ENCODE measurements around the gene SORCS2. TPM values are rescaled to one million over a fixed set of nuclear protein-coding genes. Genes with fewer than 3 reads are reported as not detected.

SORCS2 gene
- total and polyA plus RNA-seq, 2 of the 4 experiments (the other 2 are of a cell fraction) = 0.36 to 0.62 TPM

GRCh38 chr4:7326693-7327340 is 134.5 kb downstream of the SORCS2 start:
- Histone ChIP-seq H2AK5ac (ENCODE audit: low read depth, low read length) (no peak overlapping the region), H3K27ac (ENCODE audit: insufficient read depth, low read length) (no peak overlapping the region), H4K20me1 (ENCODE audit: insufficient read depth, low read length) (no peaks in the 10 kb centered on the region), H3K79me1 (ENCODE audit: low read depth in 1 of 2, low read length in 2 of 2) (no peaks in the 10 kb centered on the region), H2BK15ac (ENCODE audit: low read depth, low read length) (no peak overlapping the region), H2AK9ac (replicated peaks; ENCODE audit: low read depth, low read length, poor library complexity) (no peak overlapping the region), H3K4me3 (ENCODE audit: insufficient read depth, low read depth, low read length) (no peak overlapping the region), H3K23ac (ENCODE audit: low read depth, low read length) (no peak overlapping the region), H3K9me1 (ENCODE audit: insufficient read depth, low read length) (no peaks in the 10 kb centered on the region), H2BK120ac (ENCODE audit: low read depth, low read length) (no peak overlapping the region), H4K5ac (ENCODE audit: low read depth, low read length) (no peak overlapping the region), H3K18ac (ENCODE audit: low read depth, low read length) (no peak overlapping the region), H3K4me1 (ENCODE audit: control insufficient read depth, insufficient read depth, low read length) (peaks cover 6% of the 10 kb centered on the region), H3K14ac (replicated peaks; ENCODE audit: low read depth, low read length) (no peak overlapping the region), H2BK20ac (ENCODE audit: low read depth, low read length) (no peak overlapping the region), H3K4ac (ENCODE audit: low read depth, low read length) (no peak overlapping the region), H3K4me2 (ENCODE audit: low read depth, low read length) (no peak overlapping the region), H3K36me3 (ENCODE audit: control insufficient read depth, insufficient read depth, low read length) (no peaks in the 10 kb centered on the region), H3K9me3 (ENCODE audit: control insufficient read depth, insufficient read depth, low read length) (no peaks in the 10 kb centered on the region), H3K56ac (ENCODE audit: extremely low read depth, insufficient read depth, low read length) (no peak overlapping the region), H3K9ac (ENCODE audit: low read depth, low read length) (no peak overlapping the region), H2BK5ac (ENCODE audit: low read depth, low read length, poor library complexity, severe bottlenecking) (no peak overlapping the region), H2AFZ (replicated peaks; ENCODE audit: low read length, poor library complexity) (no peak overlapping the region), H4K8ac (ENCODE audit: low read depth in 2 of 2, low read length in 2 of 2) (no peak overlapping the region), H4K91ac (ENCODE audit: insufficient read depth, low read depth, low read length) (no peak overlapping the region), H3K27me3 (ENCODE audit: control insufficient read depth, insufficient read depth, low read length) (peaks cover 17% of the 10 kb centered on the region)
- dilution Hi-C loops (cut with HindIII; ENCODE audit: low sequenced_read_pairs, unreplicated experiment) = no loop called here
- 77% methylated on average over 6 of the region's 20 CpGs; no CpG with 5 or more reads in 1 of the 2 experiments for WGBS, 2 experiments (ENCODE audit: extremely low coverage in 2 of 2, insufficient read length in 1 of 2)
- TF ChIP-seq NFE2L2 (IDR thresholded peaks at IDR 0.05; ENCODE audit: low read depth, low read length) (no peak), RFX5 (IDR thresholded peaks at IDR 0.05; ENCODE audit: low read depth, low read length) (no peak), MXI1 (IDR thresholded peaks at IDR 0.05; ENCODE audit: borderline replicate concordance, low read depth, low read length) (no peak), MAZ (IDR thresholded peaks at IDR 0.05; ENCODE audit: borderline replicate concordance, low read depth, low read length) (no peak), RAD21 (IDR thresholded peaks at IDR 0.05; ENCODE audit: low read length) (no peak), CHD1 (IDR thresholded peaks at IDR 0.05; ENCODE audit: low read depth, low read length) (no peak), MAFK (IDR thresholded peaks at IDR 0.05; ENCODE audit: low read depth, low read length) (no peak), RCOR1 (IDR thresholded peaks at IDR 0.05; ENCODE audit: insufficient replicate concordance, low read length) (no peak), POLR2A (IDR thresholded peaks at IDR 0.05; ENCODE audit: low read depth, low read length) (no peak), CEBPB (IDR thresholded peaks at IDR 0.05; ENCODE audit: low read depth, low read length) (no peak), SMC3 (IDR thresholded peaks at IDR 0.05; ENCODE audit: low read depth, low read length) (no peak)
- TF ChIP-seq, protein P1, sequence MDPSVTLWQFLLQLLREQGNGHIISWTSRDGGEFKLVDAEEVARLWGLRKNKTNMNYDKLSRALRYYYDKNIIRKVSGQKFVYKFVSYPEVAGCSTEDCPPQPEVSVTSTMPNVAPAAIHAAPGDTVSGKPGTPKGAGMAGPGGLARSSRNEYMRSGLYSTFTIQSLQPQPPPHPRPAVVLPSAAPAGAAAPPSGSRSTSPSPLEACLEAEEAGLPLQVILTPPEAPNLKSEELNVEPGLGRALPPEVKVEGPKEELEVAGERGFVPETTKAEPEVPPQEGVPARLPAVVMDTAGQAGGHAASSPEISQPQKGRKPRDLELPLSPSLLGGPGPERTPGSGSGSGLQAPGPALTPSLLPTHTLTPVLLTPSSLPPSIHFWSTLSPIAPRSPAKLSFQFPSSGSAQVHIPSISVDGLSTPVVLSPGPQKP (IDR thresholded peaks at IDR 0.05; ENCODE audit: borderline replicate concordance, low read depth, low read length) = no peak
- TF ChIP-seq, protein P2, sequence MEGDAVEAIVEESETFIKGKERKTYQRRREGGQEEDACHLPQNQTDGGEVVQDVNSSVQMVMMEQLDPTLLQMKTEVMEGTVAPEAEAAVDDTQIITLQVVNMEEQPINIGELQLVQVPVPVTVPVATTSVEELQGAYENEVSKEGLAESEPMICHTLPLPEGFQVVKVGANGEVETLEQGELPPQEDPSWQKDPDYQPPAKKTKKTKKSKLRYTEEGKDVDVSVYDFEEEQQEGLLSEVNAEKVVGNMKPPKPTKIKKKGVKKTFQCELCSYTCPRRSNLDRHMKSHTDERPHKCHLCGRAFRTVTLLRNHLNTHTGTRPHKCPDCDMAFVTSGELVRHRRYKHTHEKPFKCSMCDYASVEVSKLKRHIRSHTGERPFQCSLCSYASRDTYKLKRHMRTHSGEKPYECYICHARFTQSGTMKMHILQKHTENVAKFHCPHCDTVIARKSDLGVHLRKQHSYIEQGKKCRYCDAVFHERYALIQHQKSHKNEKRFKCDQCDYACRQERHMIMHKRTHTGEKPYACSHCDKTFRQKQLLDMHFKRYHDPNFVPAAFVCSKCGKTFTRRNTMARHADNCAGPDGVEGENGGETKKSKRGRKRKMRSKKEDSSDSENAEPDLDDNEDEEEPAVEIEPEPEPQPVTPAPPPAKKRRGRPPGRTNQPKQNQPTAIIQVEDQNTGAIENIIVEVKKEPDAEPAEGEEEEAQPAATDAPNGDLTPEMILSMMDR (conservative IDR thresholded peaks at IDR 0.05; ENCODE audit: low read depth, low read length) = no peak
- TF ChIP-seq, protein P3, sequence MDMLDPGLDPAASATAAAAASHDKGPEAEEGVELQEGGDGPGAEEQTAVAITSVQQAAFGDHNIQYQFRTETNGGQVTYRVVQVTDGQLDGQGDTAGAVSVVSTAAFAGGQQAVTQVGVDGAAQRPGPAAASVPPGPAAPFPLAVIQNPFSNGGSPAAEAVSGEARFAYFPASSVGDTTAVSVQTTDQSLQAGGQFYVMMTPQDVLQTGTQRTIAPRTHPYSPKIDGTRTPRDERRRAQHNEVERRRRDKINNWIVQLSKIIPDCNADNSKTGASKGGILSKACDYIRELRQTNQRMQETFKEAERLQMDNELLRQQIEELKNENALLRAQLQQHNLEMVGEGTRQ (IDR thresholded peaks at IDR 0.05; ENCODE audit: low read depth, low read length) = no peak
- ChIA-PET CTCF (interaction anchor here (1.2 kb wide), 1 partner anchor 9 kb away, joined by 3 read pairs; no protein-coding TSS in a partner anchor), POLR2A (ENCODE audit: unreplicated experiment) (no interaction called here)
- in situ Hi-C loops (cut with MboI; ENCODE audit: low sequenced_read_pairs) = no loop called here
- ATAC-seq (ENCODE audit: low read depth) = no peak
- intact Hi-C loops (cut with micrococcal nuclease) = no loop called here
- DNase-seq = no peak
- BruUV-seq (replicated peaks) = no TSS peak
